ENCODE measurements around the gene FGFBP2. TPM values are rescaled to one million over a fixed set of nuclear protein-coding genes. Genes with fewer than 3 reads are reported as not detected.

FGFBP2 gene
- total and polyA plus RNA-seq, 2 donors (not counting 1 experiment from before 2014, with no cell fraction given): 0.59 to 0.82 TPM

DNA sequence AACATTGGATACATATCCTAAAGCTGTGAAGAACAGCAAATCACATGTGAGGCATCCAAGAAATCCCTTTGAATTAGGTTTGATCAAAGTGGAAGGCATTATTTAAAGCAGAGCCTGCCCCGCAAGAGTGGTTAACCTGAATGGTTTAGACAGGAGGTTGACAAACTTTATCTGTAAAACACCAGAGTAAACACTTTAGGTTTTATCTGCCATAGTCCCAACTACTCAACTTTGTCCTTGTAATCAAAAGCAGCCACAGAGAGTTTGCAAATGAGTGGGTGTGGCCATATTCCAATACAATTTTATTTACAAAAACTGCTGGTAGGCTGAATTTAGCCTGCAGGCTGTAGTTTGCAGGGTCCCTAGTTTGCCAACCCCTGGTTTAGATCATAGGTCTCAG lies 25.2 kb upstream of the FGFBP2 start:
- no peak overlapping the region for H2AFZ ChIP-seq (ENCODE audit: insufficient read depth, low read depth, low read length, poor library complexity, severe bottlenecking)
- DNase-seq (no peak), ATAC-seq (ENCODE audit: low read depth) (no peak)
- no peaks in the 10 kb centered on the region for H4K20me1 ChIP-seq (ENCODE audit: control insufficient read depth, insufficient read depth, low read length, poor library complexity, severe bottlenecking)
- H3K9me3 Mint-ChIP-seq (ENCODE audit: insufficient read depth): no peaks in the 10 kb centered on the region
- no peaks in the 10 kb centered on the region for H3K27me3 ChIP-seq (replicated peaks in 1 of 4; ENCODE audit: control extremely low read depth in 1 of 4, control insufficient read depth in 3 of 4, insufficient read depth in 4 of 4, low read length in 3 of 4)
- no peaks in the 10 kb centered on the region for H3K4me1 ChIP-seq (ENCODE audit: control insufficient read depth in 2 of 2, insufficient read depth in 2 of 2, low read length in 2 of 2)
- no peak overlapping the region for H3K9ac ChIP-seq (ENCODE audit: low read length)
- H3K79me2 ChIP-seq (ENCODE audit: control insufficient read depth, insufficient read depth, low read length): no peaks in the 10 kb centered on the region
- H3K4me2 ChIP-seq (replicated peaks; ENCODE audit: low read depth, low read length, poor library complexity, severe bottlenecking): no peak overlapping the region
- no peaks in the 10 kb centered on the region for H3K9me3 ChIP-seq (ENCODE audit: control extremely low read depth in 1 of 3, control insufficient read depth in 2 of 3, insufficient read depth in 1 of 3, low read length in 2 of 3)
- TF ChIP-seq EZH2 (IDR thresholded peaks at IDR 0.05; ENCODE audit: borderline replicate concordance, insufficient read depth, low read depth, low read length, poor library complexity, severe bottlenecking): no peak
- TF ChIP-seq, protein P1, sequence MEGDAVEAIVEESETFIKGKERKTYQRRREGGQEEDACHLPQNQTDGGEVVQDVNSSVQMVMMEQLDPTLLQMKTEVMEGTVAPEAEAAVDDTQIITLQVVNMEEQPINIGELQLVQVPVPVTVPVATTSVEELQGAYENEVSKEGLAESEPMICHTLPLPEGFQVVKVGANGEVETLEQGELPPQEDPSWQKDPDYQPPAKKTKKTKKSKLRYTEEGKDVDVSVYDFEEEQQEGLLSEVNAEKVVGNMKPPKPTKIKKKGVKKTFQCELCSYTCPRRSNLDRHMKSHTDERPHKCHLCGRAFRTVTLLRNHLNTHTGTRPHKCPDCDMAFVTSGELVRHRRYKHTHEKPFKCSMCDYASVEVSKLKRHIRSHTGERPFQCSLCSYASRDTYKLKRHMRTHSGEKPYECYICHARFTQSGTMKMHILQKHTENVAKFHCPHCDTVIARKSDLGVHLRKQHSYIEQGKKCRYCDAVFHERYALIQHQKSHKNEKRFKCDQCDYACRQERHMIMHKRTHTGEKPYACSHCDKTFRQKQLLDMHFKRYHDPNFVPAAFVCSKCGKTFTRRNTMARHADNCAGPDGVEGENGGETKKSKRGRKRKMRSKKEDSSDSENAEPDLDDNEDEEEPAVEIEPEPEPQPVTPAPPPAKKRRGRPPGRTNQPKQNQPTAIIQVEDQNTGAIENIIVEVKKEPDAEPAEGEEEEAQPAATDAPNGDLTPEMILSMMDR (IDR thresholded peaks at IDR 0.05): no peak
- no peak overlapping the region for H3K4me3 Mint-ChIP-seq
- CTCF ChIA-PET: no interaction called here
- H3K27ac ChIP-seq (ENCODE audit: low read length in 2 of 2): no peak overlapping the region
- no peak overlapping the region for H3K4me3 ChIP-seq (ENCODE audit: control extremely low read depth in 1 of 5, extremely low read depth in 1 of 5, insufficient read depth in 1 of 5, low read depth in 2 of 5, low read length in 4 of 5)
- peaks cover 2% of the 10 kb centered on the region for H3K27me3 Mint-ChIP-seq
- no CpG with 5 or more reads among the region's 1 CpG for WGBS (ENCODE audit: insufficient coverage)
- H3K36me3 ChIP-seq (replicated peaks in 1 of 2; ENCODE audit: control extremely low read depth in 1 of 2, control insufficient read depth in 1 of 2, extremely low read depth in 1 of 2, insufficient read depth in 2 of 2, low read length in 1 of 2): no peaks in the 10 kb centered on the region
- H3K27ac Mint-ChIP-seq: no peak overlapping the region
- intact Hi-C loops (cut with micrococcal nuclease): no loop called here
- POLR2A ChIA-PET: no interaction called here
- H3K4me1 Mint-ChIP-seq: no peaks in the 10 kb centered on the region

DNA sequence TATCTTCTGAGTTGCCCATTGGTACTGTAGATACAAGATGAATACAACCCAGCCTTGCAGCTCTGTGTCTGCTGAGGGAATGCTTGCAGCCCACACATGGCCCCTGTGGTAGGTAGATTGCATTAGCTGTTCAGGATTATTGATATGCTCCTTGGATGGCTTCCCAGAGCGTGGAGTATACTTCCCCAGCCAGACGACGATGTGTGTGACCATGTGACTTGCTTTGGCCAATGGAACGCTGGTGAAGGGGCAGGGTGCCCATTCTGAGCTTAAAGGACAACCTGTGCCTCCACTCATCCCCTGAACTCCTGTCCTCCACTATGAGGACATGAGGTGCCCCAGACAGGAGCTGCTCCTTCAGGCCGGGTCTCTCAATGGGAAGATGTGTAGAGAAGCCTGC lies 23.9 kb upstream of the FGFBP2 start:
- no peaks in the 10 kb centered on the region for H3K9me3 ChIP-seq (ENCODE audit: control extremely low read depth in 1 of 3, control insufficient read depth in 2 of 3, insufficient read depth in 1 of 3, low read length in 2 of 3)
- H3K36me3 ChIP-seq (replicated peaks in 1 of 2; ENCODE audit: control extremely low read depth in 1 of 2, control insufficient read depth in 1 of 2, extremely low read depth in 1 of 2, insufficient read depth in 2 of 2, low read length in 1 of 2): no peaks in the 10 kb centered on the region
- Mint-ChIP-seq H3K4me3 (no peak overlapping the region), H3K4me1 (no peaks in the 10 kb centered on the region), H3K27ac (no peak overlapping the region), H3K27me3 (peaks cover 6% of the 10 kb centered on the region), H3K9me3 (ENCODE audit: insufficient read depth) (no peaks in the 10 kb centered on the region)
- no peak overlapping the region for H3K4me3 ChIP-seq (ENCODE audit: control extremely low read depth in 1 of 5, extremely low read depth in 1 of 5, insufficient read depth in 1 of 5, low read depth in 2 of 5, low read length in 4 of 5)
- no peaks in the 10 kb centered on the region for H4K20me1 ChIP-seq (ENCODE audit: control insufficient read depth, insufficient read depth, low read length, poor library complexity, severe bottlenecking)
- DNase-seq (no peak), ATAC-seq (ENCODE audit: low read depth) (no peak)
- H3K4me1 ChIP-seq (ENCODE audit: control insufficient read depth in 2 of 2, insufficient read depth in 2 of 2, low read length in 2 of 2): no peaks in the 10 kb centered on the region
- TF ChIP-seq EZH2 (IDR thresholded peaks at IDR 0.05; ENCODE audit: borderline replicate concordance, insufficient read depth, low read depth, low read length, poor library complexity, severe bottlenecking): no peak
- TF ChIP-seq, protein P1 (IDR thresholded peaks at IDR 0.05): no peak
- no peak overlapping the region for H3K4me2 ChIP-seq (replicated peaks; ENCODE audit: low read depth, low read length, poor library complexity, severe bottlenecking)
- no peak overlapping the region for H3K27ac ChIP-seq (ENCODE audit: low read length in 2 of 2)
- no peaks in the 10 kb centered on the region for H3K27me3 ChIP-seq (replicated peaks in 1 of 4; ENCODE audit: control extremely low read depth in 1 of 4, control insufficient read depth in 3 of 4, insufficient read depth in 4 of 4, low read length in 3 of 4)
- ChIA-PET CTCF (interaction anchor here (2.0 kb wide), 1 partner anchor 15 kb away, joined by 6 read pairs; no protein-coding TSS in a partner anchor), POLR2A (no interaction called here)
- no peak overlapping the region for H2AFZ ChIP-seq (ENCODE audit: insufficient read depth, low read depth, low read length, poor library complexity, severe bottlenecking)
- intact Hi-C loops (cut with micrococcal nuclease): no loop called here
- H3K9ac ChIP-seq (ENCODE audit: low read length): no peak overlapping the region
- 76% methylated on average over 4 of the region's 5 CpGs for WGBS (ENCODE audit: insufficient coverage)
- H3K79me2 ChIP-seq (ENCODE audit: control insufficient read depth, insufficient read depth, low read length): no peaks in the 10 kb centered on the region
